Adrenal gland (tissue), 5 donors: Measurements from ENCODE around the gene TUBB3.

Source experiments
- CTCF ChIP-seq, 6 experiments: fragments of 450-650 bp in 4 of 6; fragments of 200-600 bp in 2 of 6; sonication (generic) in 1 of 6; IDR thresholded peaks; 1 replicate in 5 of 6; 2 replicates in 1 of 6; pipeline versions ENCODE4 v1.5.1 to v1.8.0; 2016 to 2021; ENCODE audit warnings: antibody characterized with exemption in 6 of 6, mild to moderate bottlenecking in 2 of 6, moderate library complexity in 1 of 6
- POLR2A ChIP-seq, 2 donors: fragments of 450-650 bp; IDR thresholded peaks; one replicate each; pipeline ENCODE4 v1.6.1; 2017; ENCODE audit warnings: antibody characterized with exemption in 2 of 2, mild to moderate bottlenecking in 2 of 2, moderate library complexity in 1 of 2
- donor health status: DM: no; HTN: no; CAD: no.

GRCh38 chr16:89920723-89921122 lies 2.4 kb upstream of the TUBB3 start:
- TF ChIP-seq CTCF (IDR thresholded peaks at IDR 0.05) (no peak), POLR2A (IDR thresholded peaks at IDR 0.05) (no peak)
